CD4-positive, CD25-positive, alpha-beta regulatory T cell (primary cell): ENCODE data around the gene PPP3CA. TPM values are rescaled to one million over a fixed set of nuclear protein-coding genes. Genes with fewer than 3 reads are reported as not detected.

Experiments used
- ATAC-seq, 2 donors: fragments of 150-1000 bp; cut with Tn5 transposase; one replicate each; pipeline ENCODE4 v1.10.0; 2021; ENCODE audit warnings: low read depth in 2 of 2, moderate number of reproducible peaks in 2 of 2, moderate library complexity in 1 of 2
- DNase-seq, 3 donors: peaks; one replicate each; pipeline versions ENCODE4 v3.0.0 to v3.0.0-alpha.2; 2012 to 2022; ENCODE audit warnings: mixed read lengths in 1 of 3
- H3K27ac ChIP-seq: one replicate; pipeline ENCODE4 v1.7.0; 2013; ENCODE audit warnings: mild to moderate bottlenecking, low read length; ENCODE audit not compliant: insufficient read depth, poor library complexity, severe bottlenecking
- H3K27me3 ChIP-seq: one replicate; pipeline ENCODE4 v1.7.0; 2013; ENCODE audit warnings: low read length; ENCODE audit not compliant: control insufficient read depth, insufficient read depth
- H3K36me3 ChIP-seq: one replicate; pipeline ENCODE4 v1.7.0; 2013; ENCODE audit warnings: mild to moderate bottlenecking, low read length, moderate library complexity; ENCODE audit not compliant: control insufficient read depth, insufficient read depth
- H3K4me1 ChIP-seq: 2 replicates; pipeline ENCODE4 v1.7.0; 2013; ENCODE audit warnings: mild to moderate bottlenecking, low read length; ENCODE audit not compliant: insufficient read depth, control insufficient read depth, poor library complexity, severe bottlenecking
- H3K4me3 ChIP-seq: one replicate; pipeline ENCODE4 v1.7.0; 2013; ENCODE audit warnings: low read depth, mild to moderate bottlenecking, low read length, moderate library complexity
- H3K9me3 ChIP-seq, 2 experiments: 1 replicate in 1 of 2; 2 replicates in 1 of 2; pipeline ENCODE4 v1.7.0; 2013; ENCODE audit warnings: low read length in 2 of 2, mild to moderate bottlenecking in 1 of 2, moderate library complexity in 1 of 2; ENCODE audit not compliant: control insufficient read depth in 2 of 2
- H3K27ac Mint-ChIP-seq, 3 donors: one replicate each; pipeline ENCODE4 v1.8.0; 2020 to 2022; ENCODE audit warnings: mild to moderate bottlenecking in 3 of 3, mixed read lengths in 3 of 3, moderate library complexity in 2 of 3
- H3K27me3 Mint-ChIP-seq: one replicate; pipeline ENCODE4 v1.8.0; 2022; ENCODE audit warnings: mild to moderate bottlenecking, mixed read lengths
- H3K36me3 Mint-ChIP-seq: one replicate; pipeline ENCODE4 v1.8.0; 2020; ENCODE audit warnings: mixed read lengths
- H3K4me1 Mint-ChIP-seq, 4 donors: one replicate each; pipeline ENCODE4 v1.8.0; 2020 to 2022; ENCODE audit warnings: mixed read lengths in 4 of 4, mild to moderate bottlenecking in 1 of 4
- H3K4me3 Mint-ChIP-seq, 4 donors: one replicate each; pipeline ENCODE4 v1.8.0; 2020 to 2022; ENCODE audit warnings: mild to moderate bottlenecking in 4 of 4, mixed read lengths in 4 of 4, moderate library complexity in 3 of 4
- H3K9me3 Mint-ChIP-seq, 7 donors: one replicate each; pipeline ENCODE4 v1.8.0; 2020 to 2022; ENCODE audit warnings: mixed read lengths in 7 of 7, mild to moderate bottlenecking in 3 of 7, moderate library complexity in 2 of 7
- polyA plus RNA-seq, 4 donors: library from polyadenylated mRNA; unstranded; fragments of 300-500 nt; fragmentation: Illumina TruSeq; gene quantifications; one replicate each; pipeline ENCODE4 v1.2.3, GENCODE V29; 2021
- total RNA-seq: library from RNA; stranded (reverse); gene quantifications from one replicate; pipeline ENCODE4 v1.2.3, GENCODE V29; 2022

The PPP3CA gene
- total and polyA plus RNA-seq, 5 donors from 2014 or later: 5.2 to 31.1 (median 6.7) TPM

- no peaks in the 10 kb centered on the region for H3K27me3 Mint-ChIP-seq
- H3K27ac Mint-ChIP-seq: no peak overlapping the region
- peaks cover 0 to 32% (median 22%) of the 10 kb centered on the region in 4 donors for H3K4me1 Mint-ChIP-seq
Measured at GRCh38 chr4:101171747-101172146, 175.6 kb downstream of the PPP3CA start.

GRCh38 chr4:101169044-101170014 is 178.0 kb downstream of the PPP3CA start:
- ATAC-seq (peak; percentile 74 to 83), DNase-seq (peak in 2 of 3 donors; percentile 49 to 75)
- Histone ChIP-seq H3K4me1 (peaks cover 11% of the 10 kb centered on the region), H3K27me3 (no peaks in the 10 kb centered on the region), H3K36me3 (no peaks in the 10 kb centered on the region), H3K9me3 (no peaks in the 10 kb centered on the region), H3K27ac (no peak overlapping the region), H3K4me3 (no peak overlapping the region)
- Mint-ChIP-seq H3K27me3 (no peaks in the 10 kb centered on the region), H3K36me3 (no peaks in the 10 kb centered on the region), H3K27ac (no peak overlapping the region), H3K9me3 (no peaks in the 10 kb centered on the region), H3K4me1 (peaks cover 3 to 20% (median 12%) of the 10 kb centered on the region in 4 donors), H3K4me3 (no peak overlapping the region)

More at GRCh38 chr4:101171747-101172146, 175.6 kb downstream of the PPP3CA start:
- Histone ChIP-seq H3K27ac (no peak overlapping the region), H3K36me3 (no peaks in the 10 kb centered on the region), H3K4me1 (peaks cover 11% of the 10 kb centered on the region), H3K27me3 (no peaks in the 10 kb centered on the region), H3K4me3 (no peak overlapping the region), H3K9me3 (no peaks in the 10 kb centered on the region)
- Mint-ChIP-seq H3K9me3 (no peaks in the 10 kb centered on the region), H3K36me3 (peaks cover 5% of the 10 kb centered on the region), H3K4me3 (no peak overlapping the region)
- no peak for DNase-seq
- no peak for ATAC-seq

DNA sequence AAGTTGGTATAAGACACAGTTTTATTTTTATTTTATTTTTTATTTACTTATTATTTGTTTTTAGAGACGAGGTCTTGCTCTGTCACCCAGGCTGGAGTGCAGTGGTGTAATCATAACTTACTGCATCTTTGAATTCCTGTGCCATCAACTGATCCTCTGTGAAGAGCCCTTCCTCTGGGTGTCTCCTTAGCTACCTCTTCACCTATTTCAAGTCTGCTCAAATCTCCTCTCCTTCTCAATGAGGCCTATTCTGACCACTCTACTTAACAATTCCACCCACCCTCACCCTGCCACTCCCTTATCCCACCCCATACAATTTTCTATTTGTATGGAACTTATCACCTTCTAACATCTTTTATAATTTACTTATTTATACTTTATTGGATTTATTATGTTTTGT is 183.4 kb downstream of the PPP3CA start:
- Histone ChIP-seq H3K4me1 (peaks cover 5% of the 10 kb centered on the region), H3K4me3 (no peak overlapping the region), H3K27me3 (no peaks in the 10 kb centered on the region), H3K36me3 (no peaks in the 10 kb centered on the region), H3K27ac (no peak overlapping the region), H3K9me3 (no peaks in the 10 kb centered on the region)
- Mint-ChIP-seq H3K4me1 (peaks cover 0 to 12% (median 6%) of the 10 kb centered on the region in 4 donors), H3K27ac (no peak overlapping the region), H3K36me3 (peaks cover 9% of the 10 kb centered on the region), H3K27me3 (no peaks in the 10 kb centered on the region), H3K9me3 (peaks cover 0 to 3% (median 0%) of the 10 kb centered on the region in 7 donors), H3K4me3 (no peak overlapping the region)
- ATAC-seq (no peak), DNase-seq (no peak)

DNA sequence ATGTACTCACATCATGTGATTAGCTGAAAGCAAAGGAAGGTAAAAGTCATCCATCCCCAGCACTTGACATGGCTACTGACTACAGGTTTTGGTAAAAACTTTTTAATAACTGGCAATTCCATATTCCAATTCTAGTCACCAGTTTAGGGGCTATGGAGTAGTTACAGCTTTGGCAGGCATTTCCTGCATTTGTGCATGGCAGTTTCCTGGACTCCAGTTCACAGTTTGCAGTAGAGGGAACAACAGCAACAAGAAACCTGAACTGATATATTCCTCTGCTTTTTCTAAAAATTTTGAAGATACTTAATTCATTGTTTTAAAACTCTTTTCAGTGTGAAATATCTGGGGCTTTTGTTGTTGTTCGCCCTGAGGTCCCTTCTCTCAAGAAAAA is 184.3 kb downstream of the PPP3CA start:
- peaks cover under 1 to 17% (median 9%) of the 10 kb centered on the region in 4 donors for H3K4me1 Mint-ChIP-seq
- no peak overlapping the region for H3K4me3 Mint-ChIP-seq
- H3K27me3 Mint-ChIP-seq: no peaks in the 10 kb centered on the region

GRCh38 chr4:101160792-101161592 is 186.3 kb downstream of the PPP3CA start:
- no peak overlapping the region for H3K27ac Mint-ChIP-seq
- H3K4me3 Mint-ChIP-seq: no peak overlapping the region
- H3K4me3 ChIP-seq: no peak overlapping the region
- DNase-seq (no peak), ATAC-seq (no peak)
- no peaks in the 10 kb centered on the region for H3K36me3 ChIP-seq
- peaks cover 0 to 3% (median 0%) of the 10 kb centered on the region in 7 donors for H3K9me3 Mint-ChIP-seq
- H3K4me1 ChIP-seq: peaks cover 5% of the 10 kb centered on the region
- no peaks in the 10 kb centered on the region for H3K27me3 Mint-ChIP-seq
- H3K36me3 Mint-ChIP-seq: peaks cover 12% of the 10 kb centered on the region
- no peaks in the 10 kb centered on the region for H3K27me3 ChIP-seq
- H3K27ac ChIP-seq: no peak overlapping the region
- peaks cover 10 to 29% (median 23%) of the 10 kb centered on the region in 4 donors for H3K4me1 Mint-ChIP-seq
- H3K9me3 ChIP-seq: no peaks in the 10 kb centered on the region

More for the DNA sequence above, 184.3 kb downstream of the PPP3CA start:
- Histone ChIP-seq H3K36me3 (no peaks in the 10 kb centered on the region), H3K4me1 (no peaks in the 10 kb centered on the region), H3K27me3 (no peaks in the 10 kb centered on the region), H3K9me3 (no peaks in the 10 kb centered on the region), H3K4me3 (no peak overlapping the region), H3K27ac (no peak overlapping the region)
- peaks cover 12% of the 10 kb centered on the region for H3K36me3 Mint-ChIP-seq
- ATAC-seq: no peak
- peaks cover 0 to 3% (median 0%) of the 10 kb centered on the region in 7 donors for H3K9me3 Mint-ChIP-seq
- no peak for DNase-seq
- no peak overlapping the region for H3K27ac Mint-ChIP-seq

DNA sequence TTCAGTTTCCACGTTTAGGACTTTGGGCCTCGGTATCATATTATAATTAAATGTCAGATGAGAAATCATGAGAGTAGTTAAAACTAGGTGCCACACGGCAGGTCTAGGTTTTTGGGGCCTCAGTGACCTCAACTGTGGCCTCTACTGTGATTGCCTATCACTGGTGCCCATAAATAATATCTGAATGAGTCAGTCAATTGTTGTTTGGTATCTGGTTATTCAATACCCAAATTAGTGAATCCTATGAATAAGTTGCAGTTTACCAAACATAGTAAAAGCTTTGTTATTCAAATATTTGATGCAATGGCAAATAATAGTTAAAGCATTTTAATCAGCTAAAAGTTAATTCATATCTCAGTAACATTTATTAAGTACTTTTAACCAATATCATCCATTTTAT is 188.8 kb downstream of the PPP3CA start:
- H3K9me3 ChIP-seq: no peaks in the 10 kb centered on the region
- H3K27me3 ChIP-seq: no peaks in the 10 kb centered on the region
- H3K36me3 ChIP-seq: no peaks in the 10 kb centered on the region
- H3K36me3 Mint-ChIP-seq: peaks cover 12% of the 10 kb centered on the region
- no peak for DNase-seq
- no peak overlapping the region for H3K27ac ChIP-seq
- H3K27me3 Mint-ChIP-seq: no peaks in the 10 kb centered on the region
- no peak overlapping the region for H3K4me3 Mint-ChIP-seq
- no peak for ATAC-seq
- H3K4me3 ChIP-seq: no peak overlapping the region
- H3K4me1 ChIP-seq: peaks cover 5% of the 10 kb centered on the region
- H3K27ac Mint-ChIP-seq: peak overlapping the region in 2 of 3 donors; percentile 4 to 52
- H3K4me1 Mint-ChIP-seq: peaks cover 17 to 39% (median 33%) of the 10 kb centered on the region in 4 donors
- H3K9me3 Mint-ChIP-seq: peaks cover 0 to 3% (median 0%) of the 10 kb centered on the region in 7 donors

GRCh38 chr4:101158134-101158482 is 189.2 kb downstream of the PPP3CA start:
- Histone ChIP-seq H3K27me3 (no peaks in the 10 kb centered on the region), H3K9me3 (no peaks in the 10 kb centered on the region), H3K4me3 (no peak overlapping the region), H3K36me3 (no peaks in the 10 kb centered on the region), H3K4me1 (peaks cover 5% of the 10 kb centered on the region), H3K27ac (no peak overlapping the region)
- no peaks in the 10 kb centered on the region for H3K27me3 Mint-ChIP-seq
- H3K9me3 Mint-ChIP-seq: peaks cover 0 to 3% (median 0%) of the 10 kb centered on the region in 7 donors
- peak overlapping the region in 1 of 3 donors; percentile 4 for H3K27ac Mint-ChIP-seq
- H3K4me1 Mint-ChIP-seq: peaks cover 20 to 38% (median 35%) of the 10 kb centered on the region in 4 donors
- H3K4me3 Mint-ChIP-seq: no peak overlapping the region
- peaks cover 12% of the 10 kb centered on the region for H3K36me3 Mint-ChIP-seq
- ATAC-seq (no peak), DNase-seq (no peak)
